PC-3 (cell line): ENCODE data around the gene HOXC5.

Experiments used
- CTCF ChIP-seq: fragments of 300-600 bp; sonication (generic); conservative IDR thresholded peaks from 2 replicates; pipeline ENCODE4 v1.5.1; 2017; ENCODE audit warnings: antibody characterized with exemption, low read depth, mild to moderate bottlenecking, low read length
- EZH2 ChIP-seq: fragments of 300-600 bp; sonication (generic); IDR thresholded peaks from one replicate; pipeline ENCODE4 v1.6.1; 2017; ENCODE audit warnings: antibody characterized with exemption, mild to moderate bottlenecking, low read length; ENCODE audit not compliant: unreplicated experiment
- EZH2phosphoT487 ChIP-seq: fragments of 300-600 bp; sonication (generic); IDR thresholded peaks from 2 replicates; pipeline ENCODE4 v1.6.1; 2018; ENCODE audit warnings: mild to moderate bottlenecking, antibody characterized with exemption, low read length, borderline replicate concordance

DNA sequence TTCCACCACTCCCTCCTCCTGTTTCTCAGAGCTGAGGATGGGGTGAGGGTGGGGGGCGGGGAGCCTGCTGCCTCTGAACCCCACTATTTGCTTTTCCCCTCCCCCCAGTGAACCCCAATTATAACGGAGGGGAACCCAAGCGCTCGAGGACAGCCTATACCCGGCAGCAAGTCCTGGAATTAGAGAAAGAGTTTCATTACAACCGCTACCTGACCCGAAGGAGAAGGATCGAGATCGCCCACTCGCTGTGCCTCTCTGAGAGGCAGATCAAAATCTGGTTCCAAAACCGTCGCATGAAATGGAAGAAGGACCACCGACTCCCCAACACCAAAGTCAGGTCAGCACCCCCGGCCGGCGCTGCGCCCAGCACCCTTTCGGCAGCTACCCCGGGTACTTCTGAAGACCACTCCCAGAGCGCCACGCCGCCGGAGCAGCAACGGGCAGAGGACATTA, 21.9 kb downstream of the HOXC5 start:
- TF ChIP-seq CTCF (no peak), EZH2 (no peak), EZH2phosphoT487 (no peak)
